Measurements from ENCODE around the gene CACNB1.
A peak's percentile ranks its signal among the peaks of the same experiment; 100 is the strongest.

CACNB1 gene

GRCh38 chr17:39197380-39198185 lies at the start of gene CACNB1:
Gene CACNB1 (minus strand): TSS chr17:39197669. CDS start chr17:39197495, 174 bp downstream.
- peak; percentile 60 to 87 for DNase-seq

- DNase-seq: no peak
These were observed 48.8 kb upstream of the CACNB1 start for GRCh38 chr17:39246274-39246673.

- DNase-seq: peak; percentile 65 to 93
These were observed 47.4 kb upstream of the CACNB1 start for GRCh38 chr17:39244600-39245570.

GRCh38 chr17:39244016-39244599 lies 46.6 kb upstream of the CACNB1 start:
- DNase-seq: peak in 1 of 2 experiments; percentile 28

- no peak for DNase-seq
These were observed 45.7 kb upstream of the CACNB1 start for GRCh38 chr17:39243155-39243554.

GRCh38 chr17:39240631-39241030 lies 43.2 kb upstream of the CACNB1 start:
- no peak for DNase-seq

- peak; percentile 43 to 82 for DNase-seq
These were observed 42.3 kb upstream of the CACNB1 start for GRCh38 chr17:39239640-39240314.

GRCh38 chr17:39238311-39238972 lies 41.0 kb upstream of the CACNB1 start:
- no peak for DNase-seq

- DNase-seq: no peak
These were observed 40.1 kb upstream of the CACNB1 start for GRCh38 chr17:39237586-39237985.

- no peak for DNase-seq
These were observed 39.5 kb upstream of the CACNB1 start for GRCh38 chr17:39236981-39237441.

GRCh38 chr17:39236450-39236927 lies 39.0 kb upstream of the CACNB1 start:
- DNase-seq: no peak

GRCh38 chr17:39235555-39236449 lies 38.3 kb upstream of the CACNB1 start:
- DNase-seq: peak; percentile 32 to 69

- DNase-seq: peak; percentile 36 to 80
These were observed 34.4 kb upstream of the CACNB1 start for GRCh38 chr17:39231591-39232551.

GRCh38 chr17:39231091-39231561 lies 33.7 kb upstream of the CACNB1 start:
- peak in 1 of 2 experiments; percentile 45 for DNase-seq

GRCh38 chr17:39230361-39230760 lies 32.9 kb upstream of the CACNB1 start:
- no peak for DNase-seq

GRCh38 chr17:39229274-39229913 lies 31.9 kb upstream of the CACNB1 start:
- peak in 1 of 2 experiments; percentile 22 for DNase-seq

GRCh38 chr17:39227364-39227919 lies 30.0 kb upstream of the CACNB1 start:
- DNase-seq: no peak

- DNase-seq: peak; percentile 43 to 65
These were observed 28.7 kb upstream of the CACNB1 start for GRCh38 chr17:39225959-39226683.

All from NCI-H526 (cell line).